HUES48 (cell line): ENCODE results near the gene HDHD3.

Source experiments
- H3K27ac ChIP-seq: one replicate; pipeline ENCODE4 v1.7.0; 2013; ENCODE audit warnings: low read depth, low read length, inconsistent platforms
- H3K27me3 ChIP-seq: 2 replicates; pipeline ENCODE4 v1.6.1; 2013; ENCODE audit warnings: mild to moderate bottlenecking, low read length; ENCODE audit not compliant: control insufficient read depth, insufficient read depth
- H3K36me3 ChIP-seq: 2 replicates; pipeline ENCODE4 v1.6.1; 2013; ENCODE audit warnings: low read length; ENCODE audit not compliant: control insufficient read depth, insufficient read depth
- H3K4me1 ChIP-seq: 2 replicates; pipeline ENCODE4 v1.6.1; 2013; ENCODE audit warnings: mild to moderate bottlenecking, low read length; ENCODE audit not compliant: control insufficient read depth, insufficient read depth
- H3K4me3 ChIP-seq: 2 replicates; pipeline ENCODE4 v1.5.1; 2013; ENCODE audit warnings: mild to moderate bottlenecking, low read depth, low read length
- H3K9ac ChIP-seq: 2 replicates; pipeline ENCODE4 v1.6.1; 2013; ENCODE audit warnings: mild to moderate bottlenecking, low read depth, low read length, moderate library complexity
- H3K9me3 ChIP-seq: 2 replicates; pipeline ENCODE4 v1.6.1; 2013; ENCODE audit warnings: low read length; ENCODE audit not compliant: control insufficient read depth, insufficient read depth

HDHD3 gene

GRCh38 chr9:113403646-113404045 lies 26.9 kb upstream of the HDHD3 start:
- Histone ChIP-seq H3K4me3 (no peak overlapping the region), H3K27me3 (no peaks in the 10 kb centered on the region), H3K9ac (no peak overlapping the region), H3K27ac (no peak overlapping the region), H3K36me3 (peaks cover 17% of the 10 kb centered on the region), H3K9me3 (no peaks in the 10 kb centered on the region), H3K4me1 (peaks cover 4% of the 10 kb centered on the region; the same call in 1 of the 2 replicates)

- Histone ChIP-seq H3K27ac (peak within 1 kb of the TSS; percentile 46), H3K4me1 (peaks cover 4% of the 10 kb centered on the region; the same call in 1 of the 2 replicates), H3K4me3 (peak within 1 kb of the TSS; percentile 97), H3K9ac (no peak within 1 kb of the TSS; the same call in 1 of the 2 replicates), H3K9me3 (no peaks in the 10 kb centered on the region), H3K36me3 (no peaks in the 10 kb centered on the region), H3K27me3 (no peaks in the 10 kb centered on the region)
Observed at GRCh38 chr9:113401027-113401792, 24.4 kb upstream of the HDHD3 start, which contains the start of gene ALAD. Gene ALAD (minus strand): TSS chr9:113401284. CDS start chr9:113393559, 7,725 bp downstream.

- no peaks in the 10 kb centered on the region for H3K36me3 ChIP-seq
- no peak overlapping the region for H3K27ac ChIP-seq
- H3K27me3 ChIP-seq: no peaks in the 10 kb centered on the region
- no peaks in the 10 kb centered on the region for H3K9me3 ChIP-seq
- H3K4me3 ChIP-seq: no peak overlapping the region
- H3K4me1 ChIP-seq: peaks cover 4% of the 10 kb centered on the region; the same call in 1 of the 2 replicates
- H3K9ac ChIP-seq: no peak overlapping the region
Observed at GRCh38 chr9:113399646-113400200, 22.9 kb upstream of the HDHD3 start.

- Histone ChIP-seq H3K27me3 (no peaks in the 10 kb centered on the region), H3K4me3 (no peak overlapping the region), H3K9ac (no peak overlapping the region), H3K36me3 (no peaks in the 10 kb centered on the region), H3K4me1 (peaks cover 4% of the 10 kb centered on the region; the same call in 1 of the 2 replicates), H3K27ac (peak overlapping the region; percentile 57), H3K9me3 (no peaks in the 10 kb centered on the region)
Observed at GRCh38 chr9:113398796-113399195, 22.0 kb upstream of the HDHD3 start.

- H3K4me1 ChIP-seq: peaks cover 4% of the 10 kb centered on the region; the same call in 1 of the 2 replicates
- no peak overlapping the region for H3K9ac ChIP-seq
- H3K27me3 ChIP-seq: no peaks in the 10 kb centered on the region
- H3K36me3 ChIP-seq: no peaks in the 10 kb centered on the region
- no peak overlapping the region for H3K27ac ChIP-seq
- H3K9me3 ChIP-seq: no peaks in the 10 kb centered on the region
- no peak overlapping the region for H3K4me3 ChIP-seq
Observed at GRCh38 chr9:113397203-113397631, 20.4 kb upstream of the HDHD3 start.

- Histone ChIP-seq H3K27ac (no peak overlapping the region), H3K4me3 (no peak overlapping the region), H3K36me3 (peaks cover 18% of the 10 kb centered on the region; the same call in 1 of the 2 replicates), H3K4me1 (no peaks in the 10 kb centered on the region), H3K9ac (no peak overlapping the region), H3K27me3 (no peaks in the 10 kb centered on the region), H3K9me3 (no peaks in the 10 kb centered on the region)
Observed at GRCh38 chr9:113395000-113395861, 18.4 kb upstream of the HDHD3 start.

GRCh38 chr9:113393281-113393680 lies 16.5 kb upstream of the HDHD3 start:
- no peaks in the 10 kb centered on the region for H3K9me3 ChIP-seq
- H3K36me3 ChIP-seq: peaks cover 34% of the 10 kb centered on the region
- no peaks in the 10 kb centered on the region for H3K4me1 ChIP-seq
- no peaks in the 10 kb centered on the region for H3K27me3 ChIP-seq
- H3K27ac ChIP-seq: no peak overlapping the region
- no peak overlapping the region for H3K9ac ChIP-seq
- H3K4me3 ChIP-seq: no peak overlapping the region

- Histone ChIP-seq H3K27me3 (no peaks in the 10 kb centered on the region), H3K27ac (no peak overlapping the region), H3K4me1 (no peaks in the 10 kb centered on the region), H3K9me3 (no peaks in the 10 kb centered on the region), H3K9ac (no peak overlapping the region), H3K4me3 (no peak overlapping the region), H3K36me3 (peaks cover 37% of the 10 kb centered on the region)
Observed at GRCh38 chr9:113391917-113392316, 15.1 kb upstream of the HDHD3 start.

- Histone ChIP-seq H3K9ac (no peak overlapping the region), H3K9me3 (no peaks in the 10 kb centered on the region), H3K4me3 (no peak overlapping the region), H3K27ac (no peak overlapping the region), H3K4me1 (no peaks in the 10 kb centered on the region), H3K27me3 (no peaks in the 10 kb centered on the region), H3K36me3 (peaks cover 37% of the 10 kb centered on the region)
Observed at GRCh38 chr9:113390192-113390960, 13.6 kb upstream of the HDHD3 start.

GRCh38 chr9:113389451-113389850 lies 12.7 kb upstream of the HDHD3 start:
- peaks cover 37% of the 10 kb centered on the region for H3K36me3 ChIP-seq
- no peaks in the 10 kb centered on the region for H3K4me1 ChIP-seq
- H3K9me3 ChIP-seq: no peaks in the 10 kb centered on the region
- H3K4me3 ChIP-seq: no peak overlapping the region
- no peaks in the 10 kb centered on the region for H3K27me3 ChIP-seq
- H3K27ac ChIP-seq: no peak overlapping the region
- no peak overlapping the region for H3K9ac ChIP-seq
